ENCODE data around the gene BCLAF3.

Gene BCLAF3

GRCh38 chrX:19955306-19955705 lies 35.6 kb downstream of the BCLAF3 start:
- Mint-ChIP-seq H3K27ac (no peak overlapping the region), H3K27me3 (ENCODE audit: low read depth, poor library complexity) (no peaks in the 10 kb centered on the region), H3K36me3 (ENCODE audit: low read depth) (peaks cover 10% of the 10 kb centered on the region), H3K4me3 (no peak overlapping the region), H3K4me1 (no peaks in the 10 kb centered on the region), H3K9me3 (peaks cover 17% of the 10 kb centered on the region)
- no peak for DNase-seq
- TF ChIP-seq, protein P1, sequence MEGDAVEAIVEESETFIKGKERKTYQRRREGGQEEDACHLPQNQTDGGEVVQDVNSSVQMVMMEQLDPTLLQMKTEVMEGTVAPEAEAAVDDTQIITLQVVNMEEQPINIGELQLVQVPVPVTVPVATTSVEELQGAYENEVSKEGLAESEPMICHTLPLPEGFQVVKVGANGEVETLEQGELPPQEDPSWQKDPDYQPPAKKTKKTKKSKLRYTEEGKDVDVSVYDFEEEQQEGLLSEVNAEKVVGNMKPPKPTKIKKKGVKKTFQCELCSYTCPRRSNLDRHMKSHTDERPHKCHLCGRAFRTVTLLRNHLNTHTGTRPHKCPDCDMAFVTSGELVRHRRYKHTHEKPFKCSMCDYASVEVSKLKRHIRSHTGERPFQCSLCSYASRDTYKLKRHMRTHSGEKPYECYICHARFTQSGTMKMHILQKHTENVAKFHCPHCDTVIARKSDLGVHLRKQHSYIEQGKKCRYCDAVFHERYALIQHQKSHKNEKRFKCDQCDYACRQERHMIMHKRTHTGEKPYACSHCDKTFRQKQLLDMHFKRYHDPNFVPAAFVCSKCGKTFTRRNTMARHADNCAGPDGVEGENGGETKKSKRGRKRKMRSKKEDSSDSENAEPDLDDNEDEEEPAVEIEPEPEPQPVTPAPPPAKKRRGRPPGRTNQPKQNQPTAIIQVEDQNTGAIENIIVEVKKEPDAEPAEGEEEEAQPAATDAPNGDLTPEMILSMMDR (IDR thresholded peaks at IDR 0.05) = no peak

DNA sequence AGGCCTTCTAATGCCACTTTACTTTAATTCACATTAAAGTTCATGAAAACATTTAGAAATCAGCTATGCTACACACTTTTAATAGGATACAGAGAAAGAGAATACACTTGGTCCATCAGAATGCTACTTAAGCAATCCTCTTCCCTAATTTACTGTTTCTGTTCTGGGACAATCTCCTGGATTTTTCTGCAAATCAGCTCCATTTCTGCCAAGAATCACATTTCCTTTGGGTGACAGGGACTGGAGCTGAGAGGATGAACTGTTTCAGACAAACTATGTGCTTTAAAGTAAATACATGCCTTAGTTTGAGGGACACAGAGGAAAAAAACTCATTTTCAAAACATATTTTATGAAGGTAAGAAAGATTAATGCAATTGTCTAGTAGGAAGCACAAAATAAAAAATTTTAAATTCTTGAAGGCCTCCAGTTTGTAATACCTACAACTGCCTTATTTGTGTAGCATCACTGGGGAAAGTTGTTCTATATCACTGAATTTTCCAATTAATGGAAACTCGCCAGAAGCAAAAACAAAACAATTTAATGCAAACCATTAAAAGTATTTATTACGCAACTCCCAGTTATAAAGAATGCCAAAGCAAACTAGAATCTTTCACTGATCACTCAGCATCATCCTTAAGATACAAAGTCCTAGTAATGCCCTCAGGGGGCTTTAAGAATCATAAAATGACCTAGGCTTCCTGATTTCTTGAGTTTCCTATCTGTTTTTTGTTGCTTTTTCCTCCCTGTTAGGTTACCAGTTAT lies 36.3 kb downstream of the BCLAF3 start:
- Mint-ChIP-seq H3K27ac (no peak overlapping the region), H3K4me1 (no peaks in the 10 kb centered on the region), H3K36me3 (ENCODE audit: low read depth) (peaks cover 18% of the 10 kb centered on the region), H3K4me3 (no peak overlapping the region), H3K27me3 (ENCODE audit: low read depth, poor library complexity) (no peaks in the 10 kb centered on the region), H3K9me3 (peaks cover 22% of the 10 kb centered on the region)
- no peak for DNase-seq
- TF ChIP-seq, protein P1 (IDR thresholded peaks at IDR 0.05) = no peak

DNA sequence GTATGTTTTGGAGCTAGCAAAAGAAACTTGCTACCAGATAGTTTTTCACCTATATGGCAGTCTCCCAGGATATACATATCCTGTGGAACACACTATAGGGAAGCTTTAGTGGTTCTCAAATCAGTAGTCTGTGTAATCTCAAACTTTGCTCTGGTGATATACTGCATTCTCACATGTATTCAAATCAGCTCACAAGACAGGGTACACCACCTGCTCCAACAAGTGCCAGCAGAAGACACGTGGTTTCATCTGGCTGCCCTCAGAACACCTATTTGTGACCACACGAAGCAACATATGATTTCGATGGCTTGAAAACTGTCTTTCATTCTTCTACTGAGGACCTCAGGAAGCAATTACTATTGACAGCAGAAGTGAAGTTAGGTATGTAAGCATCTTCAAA lies 37.7 kb downstream of the BCLAF3 start:
- Mint-ChIP-seq H3K4me1 (no peaks in the 10 kb centered on the region), H3K36me3 (ENCODE audit: low read depth) (peaks cover 32% of the 10 kb centered on the region), H3K9me3 (peaks cover 24% of the 10 kb centered on the region), H3K4me3 (no peak overlapping the region), H3K27ac (no peak overlapping the region), H3K27me3 (ENCODE audit: low read depth, poor library complexity) (no peaks in the 10 kb centered on the region)
- TF ChIP-seq, protein P1 (IDR thresholded peaks at IDR 0.05) = no peak
- no peak for DNase-seq

DNA sequence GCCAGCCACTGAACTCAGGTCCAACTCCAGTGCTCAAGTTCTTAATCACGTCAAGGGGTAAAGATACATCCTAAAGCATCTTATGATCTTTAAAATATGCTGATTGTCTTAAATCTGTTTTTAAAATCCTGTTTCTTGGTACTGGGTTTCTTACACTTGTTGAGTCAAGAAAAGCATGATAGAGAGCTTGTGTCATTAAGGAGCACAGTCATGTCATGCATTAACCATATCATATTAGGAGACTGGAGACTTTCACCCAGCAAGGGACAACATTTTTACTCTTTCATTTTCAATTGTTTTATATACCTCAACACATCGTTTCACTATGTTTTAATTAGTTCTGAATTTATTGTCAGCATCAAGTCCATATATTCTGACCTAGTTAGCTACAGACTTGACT lies 41.5 kb downstream of the BCLAF3 start:
- H3K4me3 Mint-ChIP-seq = no peak overlapping the region
- no peaks in the 10 kb centered on the region for H3K4me1 Mint-ChIP-seq
- no peaks in the 10 kb centered on the region for H3K27me3 Mint-ChIP-seq (ENCODE audit: low read depth, poor library complexity)
- TF ChIP-seq, protein P1 (IDR thresholded peaks at IDR 0.05) = no peak
- peaks cover 36% of the 10 kb centered on the region for H3K9me3 Mint-ChIP-seq
- H3K27ac Mint-ChIP-seq = no peak overlapping the region
- no peak for DNase-seq
- peaks cover 53% of the 10 kb centered on the region for H3K36me3 Mint-ChIP-seq (ENCODE audit: low read depth)

GRCh38 chrX:19947612-19948011 lies 43.2 kb downstream of the BCLAF3 start:
- no peak overlapping the region for H3K27ac Mint-ChIP-seq
- peaks cover 49% of the 10 kb centered on the region for H3K36me3 Mint-ChIP-seq (ENCODE audit: low read depth)
- no peak for DNase-seq
- TF ChIP-seq, protein P1 (IDR thresholded peaks at IDR 0.05) = no peak
- H3K4me1 Mint-ChIP-seq = no peaks in the 10 kb centered on the region
- H3K27me3 Mint-ChIP-seq (ENCODE audit: low read depth, poor library complexity) = no peaks in the 10 kb centered on the region
- H3K4me3 Mint-ChIP-seq = no peak overlapping the region
- H3K9me3 Mint-ChIP-seq = peaks cover 33% of the 10 kb centered on the region
